Liver (tissue), 3 donors: ENCODE measurements around the gene MAB21L4.

Experiments
- ATF3 ChIP-seq: IDR thresholded peaks from 2 replicates; pipeline ENCODE4 v1.6.1; 2016; ENCODE audit warnings: antibody characterized with exemption
- CTCF ChIP-seq: fragments of 150-350 bp; IDR thresholded peaks from 2 replicates; pipeline ENCODE4 v1.5.1; 2017; ENCODE audit warnings: improper control_type of control experiment, low read depth, low read length; ENCODE audit not compliant: missing input control
- EGR1 ChIP-seq, 2 donors: IDR thresholded peaks; 2 replicates each; pipeline ENCODE4 v1.6.1; 2016 to 2018; ENCODE audit warnings: antibody characterized with exemption in 2 of 2, low read depth in 2 of 2
- FOXA1 ChIP-seq: IDR thresholded peaks from 2 replicates; pipeline ENCODE4 v1.6.1; 2016; ENCODE audit warnings: antibody characterized with exemption
- GABPA ChIP-seq, 2 donors: IDR thresholded peaks in 1 of 2; conservative IDR thresholded peaks in 1 of 2; 2 replicates each; pipeline ENCODE4 v1.6.1; 2016; ENCODE audit warnings: antibody characterized with exemption in 2 of 2, mild to moderate bottlenecking in 1 of 2, moderate library complexity in 1 of 2
- JUND ChIP-seq, 2 donors: IDR thresholded peaks; 2 replicates each; pipeline ENCODE4 v1.6.1; 2016; ENCODE audit warnings: antibody characterized with exemption in 2 of 2
- MAX ChIP-seq: IDR thresholded peaks from 2 replicates; pipeline ENCODE4 v1.6.1; 2016; ENCODE audit warnings: antibody characterized with exemption
- RAD21 ChIP-seq, 2 donors: IDR thresholded peaks; 2 replicates each; pipeline ENCODE4 v1.6.1; 2016; ENCODE audit warnings: antibody characterized with exemption in 2 of 2, mild to moderate bottlenecking in 2 of 2
- REST ChIP-seq: IDR thresholded peaks from 2 replicates; pipeline ENCODE4 v1.6.1; 2016; ENCODE audit warnings: antibody characterized with exemption, mild to moderate bottlenecking
- RXRA ChIP-seq, 2 donors: IDR thresholded peaks; 2 replicates each; pipeline ENCODE4 v1.6.1; 2017 to 2018; ENCODE audit warnings: antibody characterized with exemption in 2 of 2, mild to moderate bottlenecking in 1 of 2
- TAF1 ChIP-seq: conservative IDR thresholded peaks from 2 replicates; pipeline ENCODE4 v1.6.1; 2016; ENCODE audit warnings: antibody characterized with exemption, mild to moderate bottlenecking
- YY1 ChIP-seq: IDR thresholded peaks from 2 replicates; pipeline ENCODE4 v1.6.1; 2016; ENCODE audit warnings: antibody characterized with exemption, mild to moderate bottlenecking
- ZBTB33 ChIP-seq: IDR thresholded peaks from 2 replicates; pipeline ENCODE4 v1.6.1; 2016; ENCODE audit warnings: antibody characterized with exemption
- donor health status: healthy.
- donor health status: healthy.

- TF ChIP-seq RXRA (IDR thresholded peaks at IDR 0.05) (no peak), TAF1 (no peak), REST (no peak), CTCF (no peak), ATF3 (no peak), FOXA1 (no peak), MAX (no peak), EGR1 (IDR thresholded peaks at IDR 0.05; ENCODE audit: low read depth in 2 of 2) (no peak), YY1 (no peak), GABPA (IDR thresholded peaks at IDR 0.05 in 1 of 2, conservative IDR thresholded peaks at IDR 0.05 in 1 of 2) (no peak), ZBTB33 (no peak), JUND (IDR thresholded peaks at IDR 0.05) (no peak), RAD21 (IDR thresholded peaks at IDR 0.05) (no peak)
Observed at GRCh38 chr2:240850756-240851077, 45.2 kb downstream of the MAB21L4 start.
